GM21367 (cell line): ENCODE measurements around the gene CD79A.
"Not testable (repeated sequence)": the region's sequence is repeated elsewhere in the genome, so short reads cannot be mapped to it uniquely, and the experiment has no call there.

Source experiments
- ATAC-seq: cut with Tn5 transposase; IDR thresholded peaks from one replicate; pipeline ENCODE4 v1.9.1; 2021; ENCODE audit not compliant: unreplicated experiment

Gene CD79A

GRCh38 chr19:41904118-41904870 is 27.2 kb downstream of the CD79A start:
- ATAC-seq = no peak

GRCh38 chr19:41905273-41906002 is 28.4 kb downstream of the CD79A start:
- ATAC-seq = no peak

- ATAC-seq = no peak
Measured at GRCh38 chr19:41906271-41906670, 29.2 kb downstream of the CD79A start.

GRCh38 chr19:41906916-41907680 is 30.0 kb downstream of the CD79A start:
- ATAC-seq = no peak

GRCh38 chr19:41907994-41908615 is 31.0 kb downstream of the CD79A start:
- no peak for ATAC-seq

GRCh38 chr19:41908724-41909464 is 31.8 kb downstream of the CD79A start:
- ATAC-seq = no peak

- ATAC-seq = no peak
Measured at GRCh38 chr19:41909706-41910105, 32.6 kb downstream of the CD79A start.

- ATAC-seq = no peak
Measured at GRCh38 chr19:41910240-41910991, 33.3 kb downstream of the CD79A start.

GRCh38 chr19:41910992-41911888 is 34.2 kb downstream of the CD79A start:
- no peak for ATAC-seq

GRCh38 chr19:41911889-41912731 is 35.0 kb downstream of the CD79A start:
- no peak for ATAC-seq

GRCh38 chr19:41912899-41913537 is 35.9 kb downstream of the CD79A start:
- no peak for ATAC-seq

GRCh38 chr19:41913538-41914423 is 36.7 kb downstream of the CD79A start:
- ATAC-seq = no peak

GRCh38 chr19:41914424-41914834 is 37.4 kb downstream of the CD79A start:
- not testable (repeated sequence) for ATAC-seq

GRCh38 chr19:41915021-41915775 is 38.1 kb downstream of the CD79A start:
- no peak for ATAC-seq

GRCh38 chr19:41915776-41916414 is 38.8 kb downstream of the CD79A start:
- ATAC-seq = no peak
